Measurements from ENCODE around the gene SYP. TPM values are rescaled to one million over a fixed set of nuclear protein-coding genes. Genes with fewer than 3 reads are reported as not detected.
A peak's percentile ranks its signal among the peaks of the same experiment; 100 is the strongest.

Gene SYP
- total RNA-seq, 2 experiments from 2014 or later, result 0.79 to 2.9 TPM

GRCh38 chrX:49155900-49156837 is 43.8 kb downstream of the SYP start:
- Histone ChIP-seq H3K36me3 (ENCODE audit: insufficient read depth, low read length) (no peaks in the 10 kb centered on the region), H3K4me2 (ENCODE audit: low read length) (peak overlapping the region; percentile 85), H3K79me2 (ENCODE audit: insufficient read depth, low read depth, low read length) (no peaks in the 10 kb centered on the region), H3K4me1 (ENCODE audit: insufficient read depth, low read length, poor library complexity, severe bottlenecking) (peaks cover 13% of the 10 kb centered on the region), H4K20me1 (ENCODE audit: insufficient read depth, low read length) (no peaks in the 10 kb centered on the region), H3K4me3 (ENCODE audit: low read depth, low read length, poor library complexity, severe bottlenecking) (peak overlapping the region; percentile 72), H3K9me3 (ENCODE audit: low read length) (no peaks in the 10 kb centered on the region), H2AFZ (ENCODE audit: low read length) (peak overlapping the region; percentile 21; the same call in 1 of the 2 replicates), H3K9me2 (ENCODE audit: insufficient read depth, low read length) (no peaks in the 10 kb centered on the region), H3K27ac (ENCODE audit: low read depth, low read length, poor library complexity, severe bottlenecking) (peak overlapping the region; percentile 83)
- intact Hi-C loops (cut with micrococcal nuclease; ENCODE audit: unreplicated experiment), result no loop called here
- peak; percentile 86 for DNase-seq (ENCODE audit: low spot score)
- POLR2A ChIA-PET, result interaction anchor here (1.1 to 2.5 kb wide), 4 partner anchors 10 to 21 kb away, joined by 3 to 7 read pairs (median 4); partner anchors contain the start of gene PLP2
- TF ChIP-seq EZH2phosphoT487 (IDR thresholded peaks at IDR 0.05; ENCODE audit: borderline replicate concordance, low read depth, low read length), result no peak
- TF ChIP-seq CTCF (conservative IDR thresholded peaks at IDR 0.05; ENCODE audit: low read length), result peak; percentile 70
- CTCF ChIA-PET (ENCODE audit: unreplicated experiment), result interaction anchor here (0.6 to 0.9 kb wide), 4 partner anchors 9 to 35 kb away, joined by 3 to 9 read pairs (median 5); partner anchors contain the start of gene PLP2
- no TSS peak for BruUV-seq (replicated peaks)

GRCh38 chrX:49155243-49155899 is 44.6 kb downstream of the SYP start:
- peak overlapping the region; percentile 83 for H3K27ac ChIP-seq (ENCODE audit: low read depth, low read length, poor library complexity, severe bottlenecking)
- ChIA-PET POLR2A (interaction anchor here (0.6 to 2.5 kb wide), 6 partner anchors 10 to 20 kb away, joined by 3 to 7 read pairs (median 4); partner anchors contain the start of gene PLP2), CTCF (ENCODE audit: unreplicated experiment) (interaction anchor here (0.6 to 1.0 kb wide), 5 partner anchors 10 to 36 kb away, joined by 3 to 9 read pairs (median 4); partner anchors contain the start of gene PLP2)
- no peaks in the 10 kb centered on the region for H3K9me3 ChIP-seq (ENCODE audit: low read length)
- peak overlapping the region; percentile 21; the same call in 1 of the 2 replicates for H2AFZ ChIP-seq (ENCODE audit: low read length)
- H3K79me2 ChIP-seq (ENCODE audit: insufficient read depth, low read depth, low read length), result no peaks in the 10 kb centered on the region
- peak overlapping the region; percentile 85 for H3K4me2 ChIP-seq (ENCODE audit: low read length)
- H3K4me1 ChIP-seq (ENCODE audit: insufficient read depth, low read length, poor library complexity, severe bottlenecking), result peaks cover 13% of the 10 kb centered on the region
- peak overlapping the region; percentile 72 for H3K4me3 ChIP-seq (ENCODE audit: low read depth, low read length, poor library complexity, severe bottlenecking)
- no peaks in the 10 kb centered on the region for H3K36me3 ChIP-seq (ENCODE audit: insufficient read depth, low read length)
- peak; percentile 72 for DNase-seq (ENCODE audit: low spot score)
- H3K9me2 ChIP-seq (ENCODE audit: insufficient read depth, low read length), result no peaks in the 10 kb centered on the region
- TF ChIP-seq EZH2phosphoT487 (IDR thresholded peaks at IDR 0.05; ENCODE audit: borderline replicate concordance, low read depth, low read length) (no peak), CTCF (conservative IDR thresholded peaks at IDR 0.05; ENCODE audit: low read length) (no peak)
- no TSS peak for BruUV-seq (replicated peaks)
- H4K20me1 ChIP-seq (ENCODE audit: insufficient read depth, low read length), result no peaks in the 10 kb centered on the region
- intact Hi-C loops (cut with micrococcal nuclease; ENCODE audit: unreplicated experiment), result no loop called here

All from OCI-LY7 (cell line).